ENCODE results near the gene STPG1.

Gene STPG1

GRCh38 chr1:24347159-24347934, 66.2 kb downstream of the STPG1 start:
- H3K4me1 ChIP-seq (ENCODE audit: insufficient read depth, low read length): no peaks in the 10 kb centered on the region
- H3K9ac ChIP-seq (ENCODE audit: low read length): no peak overlapping the region
- no peaks in the 10 kb centered on the region for H3K9me3 ChIP-seq (ENCODE audit: low read length)
- H3K27ac ChIP-seq (ENCODE audit: low read depth, low read length): no peak overlapping the region
- H3K4me3 ChIP-seq (ENCODE audit: low read depth in 1 of 2, low read length in 2 of 2): no peak overlapping the region
- H3K36me3 ChIP-seq (ENCODE audit: insufficient read depth, low read length): no peaks in the 10 kb centered on the region
- no peaks in the 10 kb centered on the region for H3K27me3 ChIP-seq (ENCODE audit: control insufficient read depth in 1 of 2, insufficient read depth in 2 of 2, low read length in 2 of 2)

- Histone ChIP-seq H3K9ac (ENCODE audit: low read length) (no peak overlapping the region), H3K27me3 (ENCODE audit: control insufficient read depth in 1 of 2, insufficient read depth in 2 of 2, low read length in 2 of 2) (no peaks in the 10 kb centered on the region), H3K27ac (ENCODE audit: low read depth, low read length) (no peak overlapping the region), H3K9me3 (ENCODE audit: low read length) (no peaks in the 10 kb centered on the region), H3K4me1 (ENCODE audit: insufficient read depth, low read length) (no peaks in the 10 kb centered on the region), H3K36me3 (ENCODE audit: insufficient read depth, low read length) (no peaks in the 10 kb centered on the region), H3K4me3 (ENCODE audit: low read depth in 1 of 2, low read length in 2 of 2) (no peak overlapping the region)
Measured at GRCh38 chr1:24345334-24345733, 68.2 kb downstream of the STPG1 start.

GRCh38 chr1:24344090-24344742, 69.4 kb downstream of the STPG1 start:
- H3K9ac ChIP-seq (ENCODE audit: low read length): no peak overlapping the region
- H3K4me1 ChIP-seq (ENCODE audit: insufficient read depth, low read length): no peaks in the 10 kb centered on the region
- no peaks in the 10 kb centered on the region for H3K36me3 ChIP-seq (ENCODE audit: insufficient read depth, low read length)
- no peaks in the 10 kb centered on the region for H3K9me3 ChIP-seq (ENCODE audit: low read length)
- H3K27me3 ChIP-seq (ENCODE audit: control insufficient read depth in 1 of 2, insufficient read depth in 2 of 2, low read length in 2 of 2): no peaks in the 10 kb centered on the region
- H3K4me3 ChIP-seq (ENCODE audit: low read depth in 1 of 2, low read length in 2 of 2): no peak overlapping the region
- no peak overlapping the region for H3K27ac ChIP-seq (ENCODE audit: low read depth, low read length)

GRCh38 chr1:24343412-24344089, 70.0 kb downstream of the STPG1 start:
- Histone ChIP-seq H3K4me1 (ENCODE audit: insufficient read depth, low read length) (no peaks in the 10 kb centered on the region), H3K27me3 (ENCODE audit: control insufficient read depth in 1 of 2, insufficient read depth in 2 of 2, low read length in 2 of 2) (no peaks in the 10 kb centered on the region), H3K4me3 (ENCODE audit: low read depth in 1 of 2, low read length in 2 of 2) (no peak overlapping the region), H3K9me3 (ENCODE audit: low read length) (no peaks in the 10 kb centered on the region), H3K9ac (ENCODE audit: low read length) (no peak overlapping the region), H3K36me3 (ENCODE audit: insufficient read depth, low read length) (no peaks in the 10 kb centered on the region), H3K27ac (ENCODE audit: low read depth, low read length) (no peak overlapping the region)

- H3K36me3 ChIP-seq (ENCODE audit: insufficient read depth, low read length): no peaks in the 10 kb centered on the region
- H3K27me3 ChIP-seq (ENCODE audit: control insufficient read depth in 1 of 2, insufficient read depth in 2 of 2, low read length in 2 of 2): no peaks in the 10 kb centered on the region
- no peaks in the 10 kb centered on the region for H3K9me3 ChIP-seq (ENCODE audit: low read length)
- no peak overlapping the region for H3K9ac ChIP-seq (ENCODE audit: low read length)
- no peak overlapping the region for H3K4me3 ChIP-seq (ENCODE audit: low read depth in 1 of 2, low read length in 2 of 2)
- no peaks in the 10 kb centered on the region for H3K4me1 ChIP-seq (ENCODE audit: insufficient read depth, low read length)
- H3K27ac ChIP-seq (ENCODE audit: low read depth, low read length): no peak overlapping the region
Measured at GRCh38 chr1:24341260-24341659, 72.3 kb downstream of the STPG1 start.

GRCh38 chr1:24340770-24341169, 72.8 kb downstream of the STPG1 start:
- Histone ChIP-seq H3K9ac (ENCODE audit: low read length) (no peak overlapping the region), H3K4me1 (ENCODE audit: insufficient read depth, low read length) (no peaks in the 10 kb centered on the region), H3K9me3 (ENCODE audit: low read length) (no peaks in the 10 kb centered on the region), H3K27ac (ENCODE audit: low read depth, low read length) (no peak overlapping the region), H3K36me3 (ENCODE audit: insufficient read depth, low read length) (no peaks in the 10 kb centered on the region), H3K27me3 (ENCODE audit: control insufficient read depth in 1 of 2, insufficient read depth in 2 of 2, low read length in 2 of 2) (no peaks in the 10 kb centered on the region), H3K4me3 (ENCODE audit: low read depth in 1 of 2, low read length in 2 of 2) (no peak overlapping the region)

GRCh38 chr1:24339996-24340395, 73.6 kb downstream of the STPG1 start:
- Histone ChIP-seq H3K27ac (ENCODE audit: low read depth, low read length) (no peak overlapping the region), H3K27me3 (ENCODE audit: control insufficient read depth in 1 of 2, insufficient read depth in 2 of 2, low read length in 2 of 2) (no peaks in the 10 kb centered on the region), H3K36me3 (ENCODE audit: insufficient read depth, low read length) (no peaks in the 10 kb centered on the region), H3K4me3 (ENCODE audit: low read depth in 1 of 2, low read length in 2 of 2) (no peak overlapping the region), H3K9ac (ENCODE audit: low read length) (no peak overlapping the region), H3K9me3 (ENCODE audit: low read length) (no peaks in the 10 kb centered on the region), H3K4me1 (ENCODE audit: insufficient read depth, low read length) (no peaks in the 10 kb centered on the region)

- Histone ChIP-seq H3K36me3 (ENCODE audit: insufficient read depth, low read length) (no peaks in the 10 kb centered on the region), H3K4me1 (ENCODE audit: insufficient read depth, low read length) (no peaks in the 10 kb centered on the region), H3K27me3 (ENCODE audit: control insufficient read depth in 1 of 2, insufficient read depth in 2 of 2, low read length in 2 of 2) (no peaks in the 10 kb centered on the region), H3K9me3 (ENCODE audit: low read length) (no peaks in the 10 kb centered on the region), H3K4me3 (ENCODE audit: low read depth in 1 of 2, low read length in 2 of 2) (no peak overlapping the region), H3K9ac (ENCODE audit: low read length) (no peak overlapping the region), H3K27ac (ENCODE audit: low read depth, low read length) (no peak overlapping the region)
Measured at GRCh38 chr1:24338447-24338846, 75.1 kb downstream of the STPG1 start.

GRCh38 chr1:24337455-24337854, 76.1 kb downstream of the STPG1 start:
- Histone ChIP-seq H3K4me1 (ENCODE audit: insufficient read depth, low read length) (no peaks in the 10 kb centered on the region), H3K36me3 (ENCODE audit: insufficient read depth, low read length) (no peaks in the 10 kb centered on the region), H3K4me3 (ENCODE audit: low read depth in 1 of 2, low read length in 2 of 2) (no peak overlapping the region), H3K9ac (ENCODE audit: low read length) (no peak overlapping the region), H3K27me3 (ENCODE audit: control insufficient read depth in 1 of 2, insufficient read depth in 2 of 2, low read length in 2 of 2) (no peaks in the 10 kb centered on the region), H3K27ac (ENCODE audit: low read depth, low read length) (no peak overlapping the region), H3K9me3 (ENCODE audit: low read length) (no peaks in the 10 kb centered on the region)

- Histone ChIP-seq H3K27ac (ENCODE audit: low read depth, low read length) (no peak overlapping the region), H3K27me3 (ENCODE audit: control insufficient read depth in 1 of 2, insufficient read depth in 2 of 2, low read length in 2 of 2) (no peaks in the 10 kb centered on the region), H3K9ac (ENCODE audit: low read length) (no peak overlapping the region), H3K9me3 (ENCODE audit: low read length) (no peaks in the 10 kb centered on the region), H3K4me1 (ENCODE audit: insufficient read depth, low read length) (no peaks in the 10 kb centered on the region), H3K36me3 (ENCODE audit: insufficient read depth, low read length) (no peaks in the 10 kb centered on the region), H3K4me3 (ENCODE audit: low read depth in 1 of 2, low read length in 2 of 2) (no peak overlapping the region)
Measured at GRCh38 chr1:24336075-24336474, 77.5 kb downstream of the STPG1 start.

- H3K9ac ChIP-seq (ENCODE audit: low read length): no peak overlapping the region
- no peaks in the 10 kb centered on the region for H3K4me1 ChIP-seq (ENCODE audit: insufficient read depth, low read length)
- no peaks in the 10 kb centered on the region for H3K36me3 ChIP-seq (ENCODE audit: insufficient read depth, low read length)
- H3K27ac ChIP-seq (ENCODE audit: low read depth, low read length): no peak overlapping the region
- no peaks in the 10 kb centered on the region for H3K27me3 ChIP-seq (ENCODE audit: control insufficient read depth in 1 of 2, insufficient read depth in 2 of 2, low read length in 2 of 2)
- H3K9me3 ChIP-seq (ENCODE audit: low read length): no peaks in the 10 kb centered on the region
- no peak overlapping the region for H3K4me3 ChIP-seq (ENCODE audit: low read depth in 1 of 2, low read length in 2 of 2)
Measured at GRCh38 chr1:24331961-24332673, 81.5 kb downstream of the STPG1 start.

Measured in muscle layer of colon (tissue), 2 donors.